A204.1 (cell line): ENCODE measurements around the gene SPTB.
"Not testable (repeated sequence)": the region's sequence is repeated elsewhere in the genome, so short reads cannot be mapped to it uniquely, and the experiment has no call there.

Source experiments
- FAIRE-seq: peaks from 2 replicates; lab custom pipeline; 2012; peaks lifted over from hg19 to GRCh38; lab: Jason Lieb, UNC

Gene SPTB

DNA sequence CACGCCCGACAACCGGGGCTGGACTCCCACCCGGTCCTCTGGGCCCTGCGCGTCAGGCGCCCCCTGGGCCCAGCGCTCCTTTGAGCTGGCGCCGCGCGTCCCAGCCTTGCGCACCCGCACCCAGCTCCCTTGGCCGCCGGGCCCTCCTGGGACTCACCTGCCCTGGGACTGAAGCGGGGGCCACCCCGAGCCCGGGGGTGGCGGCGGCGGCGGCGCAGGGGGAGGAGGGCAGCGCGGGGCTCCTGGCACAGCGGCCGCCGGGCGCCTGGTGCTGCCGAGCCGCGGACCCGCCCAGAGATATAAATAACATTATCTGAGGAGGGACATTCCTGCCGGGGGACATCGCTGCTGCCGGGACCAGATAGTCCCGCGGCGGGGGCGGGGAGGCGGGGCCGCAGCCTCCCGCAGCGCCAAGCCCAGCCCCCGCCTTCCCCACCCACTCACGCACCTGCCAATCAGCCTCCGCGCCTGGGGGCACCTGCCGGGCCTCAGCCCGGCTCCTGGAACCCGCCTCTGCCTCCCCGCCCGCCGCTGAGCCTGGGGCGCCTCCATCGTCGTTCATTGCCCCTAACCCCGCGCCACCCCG is at the start of gene SPTB:
Gene SPTB (minus strand): TSS at position 273 of the 586 bp plus-strand sequence. CDS start 56,813 bp downstream, outside the sequence.
- no peak for FAIRE-seq

DNA sequence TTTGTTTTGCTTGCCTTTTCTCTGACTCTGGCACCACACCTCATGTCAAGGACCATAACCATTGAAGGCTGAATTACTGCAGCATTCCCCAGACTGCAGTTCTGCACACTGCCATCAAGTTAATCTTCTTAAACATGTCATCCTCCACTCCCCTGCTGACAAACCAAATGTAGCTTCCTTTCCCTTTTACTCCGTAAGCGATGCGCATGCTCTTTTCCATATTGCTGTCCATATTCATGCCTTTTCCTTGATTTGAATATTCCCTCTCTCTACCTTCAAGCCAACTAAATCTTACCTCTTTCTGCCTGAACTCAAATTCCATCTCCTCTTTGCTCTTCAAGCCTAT is 49.3 kb upstream of the SPTB start:
- no peak for FAIRE-seq

DNA sequence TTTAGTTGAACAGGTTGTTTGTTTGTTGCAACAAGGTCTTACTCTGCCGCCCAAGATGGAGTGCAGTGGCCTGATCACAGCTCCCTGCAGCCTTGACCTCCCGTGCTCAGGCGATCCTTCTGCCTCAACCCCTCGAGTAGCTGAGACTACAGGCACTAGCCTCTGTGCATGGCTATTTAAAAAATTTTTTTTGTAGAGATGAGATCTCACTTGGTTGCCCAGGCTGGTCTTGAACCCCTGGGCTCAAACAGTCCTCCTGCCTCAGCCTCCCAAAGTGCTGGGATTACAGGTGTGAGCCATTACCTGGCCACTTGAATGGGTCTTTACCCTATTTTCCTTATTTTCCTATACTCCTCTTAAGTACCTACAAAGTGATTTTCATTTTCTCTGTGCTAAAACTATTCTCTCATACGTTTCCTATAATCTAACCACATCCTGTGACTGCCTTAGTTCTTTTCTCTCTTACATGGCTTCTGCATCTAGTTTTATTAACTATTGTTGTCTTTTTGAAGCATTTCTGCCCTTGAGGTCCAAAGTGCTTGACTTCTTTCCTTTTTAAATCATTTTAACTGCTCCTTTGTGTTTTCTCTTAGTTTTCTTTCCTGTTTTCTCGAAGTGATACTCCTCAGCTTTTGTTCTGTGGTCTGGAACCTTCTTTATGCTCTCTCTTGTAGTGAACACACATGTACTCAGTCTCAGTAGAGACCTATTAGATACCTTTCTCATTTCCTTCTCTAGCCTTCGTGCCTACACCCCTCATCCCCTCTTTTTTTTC is 48.7 kb upstream of the SPTB start:
- no peak for FAIRE-seq

DNA sequence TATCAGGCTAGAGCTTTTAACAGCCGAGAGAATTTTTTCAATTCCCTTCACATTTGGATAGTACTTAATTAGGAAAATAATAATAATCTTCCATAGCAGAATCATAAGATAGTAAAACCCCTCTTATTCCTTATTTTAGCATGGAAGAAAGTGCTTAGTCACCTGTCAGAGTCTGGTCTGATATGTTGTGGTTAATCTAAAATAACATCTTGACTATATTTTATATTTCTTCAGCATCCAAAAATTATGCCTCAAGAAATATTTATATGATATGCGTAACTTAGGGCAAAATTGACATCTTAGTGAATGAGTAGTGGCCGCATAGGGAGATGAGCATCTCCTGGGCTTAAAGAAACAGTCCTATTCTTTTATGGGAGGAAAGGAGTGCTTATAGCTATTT is 47.3 kb upstream of the SPTB start:
- FAIRE-seq, result no peak

DNA sequence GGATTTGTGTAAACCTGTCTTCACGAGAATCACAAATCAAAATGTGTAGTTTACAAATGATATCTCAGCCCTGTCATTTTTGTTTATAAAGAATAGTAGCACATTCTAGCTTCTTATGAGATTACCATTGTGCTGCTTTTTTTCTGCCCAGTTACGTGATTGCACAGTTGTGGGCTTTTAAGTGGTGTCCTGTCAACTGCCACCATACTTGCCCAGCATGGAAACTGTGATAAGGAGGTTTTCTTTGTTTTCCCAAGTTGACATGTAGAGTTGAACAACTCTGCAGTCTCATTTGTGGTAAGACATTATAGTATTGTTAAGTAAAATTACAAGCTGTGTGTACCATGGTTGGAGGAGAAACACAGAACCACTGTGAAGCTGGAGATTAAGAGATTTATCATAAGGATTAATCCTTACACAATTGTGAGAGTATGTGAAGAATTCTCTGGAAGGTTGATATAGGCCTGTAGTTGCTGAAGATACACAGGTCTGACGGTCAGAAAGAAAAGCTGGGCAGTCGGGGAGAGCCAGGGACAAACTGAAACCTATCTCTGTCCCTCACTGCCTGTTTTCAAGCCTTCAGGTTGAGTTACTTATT is 46.8 kb upstream of the SPTB start:
- FAIRE-seq, result no peak

DNA sequence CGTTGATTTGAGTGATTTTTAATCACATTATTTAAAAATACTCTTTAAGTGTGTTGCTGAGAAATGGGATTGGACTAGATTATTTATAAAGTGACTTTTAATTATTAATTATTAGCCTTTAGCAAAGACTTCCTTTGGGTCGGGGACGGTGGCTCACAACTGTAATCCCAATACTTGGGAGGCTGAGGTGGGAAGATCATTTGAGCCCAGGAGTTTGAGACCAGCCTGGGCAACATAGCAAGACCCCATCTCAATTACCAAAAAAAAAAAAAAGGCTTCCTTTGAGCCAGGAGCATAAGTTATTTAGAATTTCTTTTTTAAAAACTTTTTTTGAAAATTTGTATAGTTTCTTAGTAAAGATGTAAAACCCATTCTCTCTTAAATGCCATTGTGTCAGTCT is 43.3 kb upstream of the SPTB start:
- FAIRE-seq, result no peak

DNA sequence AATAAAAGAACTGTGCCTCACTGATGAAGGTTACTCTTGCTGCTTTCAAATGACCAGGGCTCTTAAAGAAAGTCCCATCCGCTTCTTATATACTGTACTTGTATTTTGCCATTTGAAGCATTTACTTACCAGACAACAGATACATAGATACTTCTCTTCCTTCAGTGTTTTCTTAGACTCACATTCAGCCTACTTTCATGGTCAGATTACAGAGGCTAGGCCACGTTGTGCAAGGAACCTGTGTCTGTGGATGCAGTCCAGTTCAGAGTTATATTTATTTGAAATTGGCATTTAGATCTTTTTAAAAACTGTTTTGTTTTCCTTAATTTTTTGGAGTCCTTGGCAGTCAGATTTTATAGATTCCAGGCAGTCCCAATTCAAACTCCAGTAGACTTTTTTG is 40.8 kb upstream of the SPTB start:
- no peak for FAIRE-seq

DNA sequence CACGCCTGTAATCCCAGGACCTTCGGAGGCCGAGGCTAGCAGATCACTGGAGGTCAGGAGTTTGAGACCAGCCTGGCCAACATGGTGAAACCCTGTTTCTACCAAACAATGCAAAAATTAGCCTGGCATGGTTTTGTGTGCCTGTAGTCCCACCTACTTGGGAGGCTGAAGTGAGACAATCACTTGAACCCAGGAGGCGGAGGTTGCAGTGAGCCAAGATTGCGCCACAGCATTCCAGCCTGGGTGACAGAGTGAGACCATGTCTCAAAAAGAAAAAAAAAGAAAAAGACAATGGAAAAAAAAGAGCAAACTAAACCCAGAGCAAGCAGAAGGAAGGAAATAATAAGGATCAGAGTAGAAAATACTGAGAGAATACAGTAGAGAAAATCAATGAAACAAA is 39.9 kb upstream of the SPTB start:
- FAIRE-seq, result no peak

DNA sequence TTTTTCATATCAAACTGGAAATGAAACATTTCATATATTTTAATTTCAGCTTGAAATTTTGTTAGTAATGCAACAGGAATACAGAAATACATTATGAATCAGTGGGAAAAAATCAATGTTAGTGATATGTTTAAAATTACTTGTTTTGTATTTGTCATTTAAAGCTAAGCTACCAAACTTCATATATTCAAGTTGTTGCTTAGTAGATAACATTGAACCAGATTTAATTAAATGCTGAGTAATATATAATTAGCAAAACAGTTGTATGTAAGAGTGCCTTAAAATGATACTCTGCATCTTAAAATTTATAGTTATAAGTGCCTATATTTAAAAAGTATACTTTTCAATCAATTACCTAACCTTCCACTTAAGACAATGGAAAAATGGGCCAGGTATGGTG is 39.5 kb upstream of the SPTB start:
- peak; percentile 3 for FAIRE-seq

DNA sequence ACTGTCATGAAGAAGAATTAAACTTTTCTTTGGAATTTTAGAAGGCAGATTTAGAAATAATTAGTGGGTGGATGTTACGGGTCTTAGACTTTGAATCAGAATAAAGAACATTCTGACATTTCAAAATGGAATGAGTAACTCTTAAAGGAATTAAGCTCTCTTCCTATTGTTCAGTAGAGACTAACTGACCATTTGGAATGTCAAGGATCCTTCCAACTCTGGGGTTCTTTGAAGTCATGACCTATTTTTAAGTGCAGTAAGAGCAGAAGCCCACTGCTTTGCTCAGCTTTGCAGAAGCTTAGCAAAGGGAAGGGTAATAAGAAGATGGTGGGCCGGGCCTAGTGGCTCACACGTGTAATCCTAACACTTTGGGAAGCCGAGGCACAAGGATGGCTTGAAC is 38.5 kb upstream of the SPTB start:
- FAIRE-seq, result no peak

DNA sequence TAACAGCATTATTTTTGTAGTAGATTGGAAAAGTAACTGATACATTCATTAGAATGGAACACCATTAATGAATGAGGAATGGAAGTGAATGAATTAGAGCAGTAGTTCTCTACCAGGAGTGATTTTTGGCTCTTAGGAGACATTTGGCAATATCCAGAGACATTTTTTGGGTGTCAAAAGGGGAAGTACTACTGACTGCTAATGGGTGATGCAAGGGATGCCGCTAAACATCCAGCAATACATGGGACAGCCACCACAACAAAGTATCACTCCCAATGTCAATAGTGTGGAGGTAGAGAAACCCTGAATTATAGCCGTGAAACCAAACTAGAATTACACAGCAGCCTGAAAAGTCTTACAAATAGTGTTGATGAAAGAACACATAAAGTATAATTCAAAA is 36.1 kb upstream of the SPTB start:
- no peak for FAIRE-seq

DNA sequence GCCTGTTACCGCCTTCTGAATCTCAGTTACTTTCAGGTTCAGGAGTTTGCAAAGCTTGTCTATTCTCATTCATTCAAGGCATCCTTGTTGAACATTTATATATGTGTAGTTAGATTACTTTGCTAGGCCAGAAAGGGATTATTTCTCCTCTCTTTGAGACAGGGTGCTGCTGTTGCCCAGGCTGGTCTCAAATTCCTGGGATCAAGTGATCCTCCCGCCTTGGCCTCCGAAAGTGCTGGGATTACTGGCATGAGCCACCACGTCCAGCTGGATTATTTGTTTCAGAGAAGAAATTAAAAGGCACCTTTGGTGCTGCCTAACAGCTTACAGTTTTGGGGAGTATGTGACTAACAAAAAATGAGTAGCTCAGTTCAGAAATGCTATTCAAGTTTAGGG is 35.3 kb upstream of the SPTB start:
- FAIRE-seq, result no peak

DNA sequence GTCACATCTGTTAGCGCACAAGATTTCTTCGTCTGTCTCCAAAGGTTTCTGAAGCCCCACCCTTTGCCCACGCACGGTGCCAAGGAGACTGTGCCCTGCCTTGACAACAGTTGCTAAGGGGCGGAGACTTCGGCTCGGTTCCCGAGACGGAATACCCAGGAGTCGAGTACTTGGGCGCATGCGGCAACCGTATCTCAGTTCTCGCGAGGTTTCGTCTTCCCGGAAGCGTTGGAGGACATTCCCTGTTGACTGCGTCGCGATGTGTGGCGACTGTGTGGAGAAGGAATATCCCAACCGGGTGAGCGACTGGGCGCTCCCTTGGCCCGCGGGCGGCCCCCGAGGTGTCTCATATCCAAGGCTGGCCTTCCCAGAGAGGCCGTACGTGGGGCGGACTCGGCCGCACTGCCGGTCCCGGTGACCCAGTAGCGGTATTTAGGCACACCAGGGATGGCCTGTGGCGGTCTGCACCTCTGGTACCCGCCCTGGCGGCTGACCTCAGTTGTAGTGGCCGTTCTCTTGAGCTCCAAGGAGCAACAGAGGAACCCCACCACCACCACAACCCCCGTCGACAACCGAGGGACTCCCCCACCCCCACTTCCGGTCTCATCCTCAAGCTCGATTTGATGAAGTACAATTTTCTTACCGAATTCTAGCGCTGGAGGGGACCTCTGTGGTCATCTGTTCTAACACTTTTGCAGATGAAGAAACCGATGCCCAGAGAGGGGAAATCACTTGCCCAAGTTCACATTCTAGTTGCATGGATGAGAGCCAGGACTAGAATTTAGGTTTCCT is 34.7 kb upstream of the SPTB start, which contains the start of gene CHURC1:
Gene CHURC1 (plus strand): TSS at position 219 of the 792 bp plus-strand sequence. CDS start 41 bp downstream, at position 260.
- peak; percentile 94 for FAIRE-seq

DNA sequence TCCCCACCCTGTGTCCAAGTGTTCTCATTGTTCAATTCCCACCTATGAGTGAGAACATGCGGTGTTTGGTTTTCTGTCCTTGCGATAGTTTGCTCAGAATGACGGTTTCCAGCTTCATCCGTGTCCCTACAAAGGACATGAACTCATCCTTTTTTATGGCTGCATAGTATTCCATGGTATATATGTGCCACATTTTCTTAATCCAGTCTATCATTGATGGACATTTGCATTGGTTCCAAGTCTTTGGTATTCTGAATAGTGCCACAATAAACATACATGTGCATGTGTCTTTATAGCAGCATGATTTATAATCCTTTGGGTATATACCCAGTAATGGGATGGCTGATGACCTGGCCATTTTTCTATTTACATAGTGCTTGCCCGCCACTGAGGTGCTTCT is 33.8 kb upstream of the SPTB start:
- not testable (repeated sequence) for FAIRE-seq

DNA sequence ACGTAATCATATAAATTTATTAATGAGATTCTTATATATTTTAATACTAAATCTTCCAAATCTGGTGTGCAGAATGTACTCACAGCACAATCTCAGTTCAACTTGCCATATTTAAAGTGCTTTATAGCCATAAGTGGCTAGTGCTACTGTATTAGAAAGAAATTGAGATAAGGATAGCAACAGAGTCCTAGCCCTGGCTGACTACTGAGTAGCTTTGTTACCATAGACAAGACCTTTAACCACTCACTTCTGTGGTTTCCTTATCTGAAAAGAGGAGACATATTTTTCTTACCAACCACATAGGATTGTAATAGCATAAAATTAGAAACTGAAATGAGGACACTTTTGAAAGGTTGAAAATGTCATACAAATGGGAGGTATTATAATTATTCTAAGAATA is 32.6 kb upstream of the SPTB start:
- FAIRE-seq, result no peak

DNA sequence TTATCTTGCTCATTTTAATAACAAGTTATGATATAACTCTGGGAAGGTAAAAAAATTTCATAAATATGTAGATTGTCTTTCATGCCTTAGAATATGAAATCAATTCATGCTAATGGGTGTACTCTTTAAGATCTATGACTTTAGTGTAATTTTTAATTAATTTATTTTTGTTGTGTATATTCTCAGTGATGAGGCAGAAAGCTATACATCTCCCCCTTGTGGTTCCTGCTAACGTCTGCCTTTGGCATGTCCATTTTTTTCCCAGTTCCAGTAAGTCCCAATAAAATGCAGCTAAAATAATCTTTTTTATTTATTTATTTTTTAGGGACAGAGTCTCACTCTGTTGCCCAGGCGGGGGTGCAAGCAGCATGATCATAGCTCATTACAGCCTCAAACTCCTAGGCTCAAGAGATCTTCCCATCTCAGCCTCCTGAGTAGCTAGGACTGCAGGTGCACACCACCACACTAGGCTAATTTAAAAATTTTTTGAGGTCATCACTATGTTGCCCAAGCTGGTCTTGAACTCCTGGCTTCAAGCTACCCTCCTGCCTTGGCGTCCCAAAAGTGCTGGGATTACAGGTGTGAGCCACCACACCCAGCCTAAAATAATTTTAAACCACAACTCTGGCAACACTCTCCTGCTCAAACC is 31.3 kb upstream of the SPTB start:
- peak; percentile 88 for FAIRE-seq

DNA sequence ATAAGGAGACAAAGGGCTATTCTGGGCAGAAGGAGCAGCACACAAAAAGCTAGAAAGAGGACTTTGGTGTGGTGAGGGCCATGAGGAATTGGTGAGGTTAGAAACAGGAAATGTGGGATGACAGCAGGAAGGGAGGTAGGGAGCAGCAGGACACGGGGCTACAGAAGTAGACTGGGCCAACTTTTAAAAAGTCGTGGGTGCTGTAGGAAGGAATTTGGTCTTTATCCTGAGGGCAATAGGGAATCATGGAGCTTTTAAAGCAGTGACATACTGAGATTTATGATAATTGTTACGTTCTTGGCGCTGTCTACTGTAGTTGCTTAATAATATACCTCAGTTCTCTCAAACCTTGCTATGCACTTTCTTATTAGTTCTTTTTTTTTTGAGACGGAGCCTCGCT is 26.3 kb upstream of the SPTB start:
- no peak for FAIRE-seq

DNA sequence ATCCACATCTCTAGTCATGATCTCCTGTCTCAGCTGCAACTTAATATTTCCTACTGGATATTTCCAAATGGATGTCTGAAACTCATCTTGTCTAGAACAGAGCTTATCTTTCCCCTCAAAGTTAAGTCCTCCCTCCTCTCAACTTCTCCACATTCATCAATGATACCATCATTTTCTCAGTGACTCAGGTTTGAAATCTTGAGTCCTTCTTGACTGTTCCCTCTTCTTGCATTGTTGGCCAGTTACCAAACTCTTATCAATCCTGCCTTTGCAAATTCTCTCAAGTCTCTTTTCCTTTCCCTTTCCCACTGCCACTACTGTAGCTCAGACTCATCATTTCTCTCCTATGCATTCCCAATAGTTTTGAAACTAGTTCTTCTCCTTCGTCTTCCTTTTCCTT is 20.3 kb upstream of the SPTB start:
- no peak for FAIRE-seq

DNA sequence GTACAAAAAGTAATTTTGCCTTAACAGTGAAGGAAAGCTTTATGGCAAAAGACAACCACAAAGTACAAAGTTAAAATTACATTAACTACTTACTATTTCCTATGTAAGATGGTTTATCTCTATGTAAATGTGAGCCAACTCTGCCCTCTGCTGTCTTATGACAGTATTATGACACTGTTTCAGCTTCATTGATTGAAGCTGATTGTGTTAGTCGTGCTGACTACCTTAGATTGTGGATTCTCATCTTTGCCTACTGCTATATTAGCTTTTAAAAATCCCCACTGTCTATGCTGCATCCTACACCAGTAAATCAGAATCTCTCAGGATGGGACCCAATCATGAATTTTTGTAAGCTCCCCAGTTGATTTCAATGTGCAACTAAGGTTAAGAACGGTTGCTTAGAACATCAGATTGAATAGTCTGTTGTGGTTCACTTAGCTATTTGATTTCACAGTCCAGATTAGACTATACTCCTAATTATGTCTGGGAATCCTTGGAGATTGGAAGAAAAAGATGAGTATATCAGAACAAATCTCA is 12.2 kb upstream of the SPTB start:
- FAIRE-seq, result peak; percentile 96

DNA sequence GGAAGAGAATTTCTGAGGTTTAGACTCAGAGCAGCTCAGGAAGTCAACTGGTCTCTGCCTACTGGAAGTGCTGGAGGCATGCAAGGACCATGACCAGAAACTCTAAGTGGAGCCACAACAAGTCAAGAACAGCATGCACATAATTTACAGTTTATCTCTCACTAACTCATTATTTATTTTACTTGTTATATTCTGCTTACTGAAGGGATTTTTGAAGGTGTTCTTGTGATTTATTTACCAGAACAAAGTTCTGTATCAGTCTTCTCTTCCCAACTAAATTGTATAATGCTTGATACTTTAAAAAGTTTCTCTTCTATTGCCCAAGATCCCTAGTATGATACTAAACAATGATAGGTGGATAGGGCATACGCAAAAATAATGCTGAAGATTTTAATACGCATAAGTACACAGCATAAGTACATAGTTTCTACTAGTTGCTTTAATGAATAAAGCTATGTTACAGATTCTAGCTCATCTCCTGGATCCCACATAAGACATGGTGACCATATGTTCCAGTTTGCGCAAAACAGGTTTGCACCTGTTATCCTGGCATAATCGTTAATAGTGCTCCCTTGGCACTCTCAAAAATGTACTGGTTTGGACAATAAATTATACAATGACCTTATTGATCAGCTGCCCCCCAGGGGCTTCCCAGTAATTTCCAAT is 11.6 kb upstream of the SPTB start:
- no peak for FAIRE-seq

DNA sequence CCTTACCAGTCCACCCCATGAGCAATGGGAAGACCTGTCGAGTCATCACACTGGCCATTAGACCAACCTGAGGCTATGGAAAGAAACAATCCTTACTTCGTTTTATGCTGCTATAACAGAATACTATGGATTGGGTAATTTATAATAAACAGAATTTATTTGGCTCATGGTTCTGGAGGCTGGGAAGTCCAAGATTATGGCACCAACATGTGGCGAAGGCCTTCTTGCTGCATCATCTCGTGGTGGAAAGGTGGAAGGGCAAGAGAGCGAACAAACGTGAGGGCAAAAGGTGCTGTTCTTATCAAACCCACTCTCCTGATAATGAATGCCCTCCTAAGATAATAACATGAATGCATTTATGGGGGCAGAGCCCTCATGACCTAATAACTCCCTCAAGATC is 9.6 kb upstream of the SPTB start:
- no peak for FAIRE-seq

DNA sequence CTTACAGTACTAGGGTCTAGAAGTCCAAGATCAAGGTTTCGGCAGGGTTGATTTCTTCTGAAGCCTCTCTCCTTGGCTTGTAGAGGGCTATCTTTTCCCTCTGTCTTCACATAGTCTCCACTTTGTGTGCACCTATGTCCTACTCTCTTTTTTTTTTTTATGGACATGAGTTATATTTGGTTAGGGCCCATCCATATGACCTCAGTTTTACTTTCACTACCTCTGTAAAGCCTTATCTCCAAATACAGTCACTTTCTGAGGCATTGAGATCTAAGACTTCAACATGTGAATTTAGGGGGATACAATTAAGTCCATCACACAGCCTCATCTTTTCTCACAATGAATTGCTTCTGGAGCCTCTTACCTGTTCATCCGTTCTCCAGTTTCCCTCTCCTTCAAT is 5.9 kb upstream of the SPTB start:
- FAIRE-seq, result no peak
